HepG2 (cell line): ENCODE results near the gene PLCL1. TPM values are rescaled to one million over a fixed set of nuclear protein-coding genes. Genes with fewer than 3 reads are reported as not detected.

Source experiments
- ATAC-seq: fragments of 200-7000 bp; cut with Tn5 transposase; 3 replicates; pipeline ENCODE4 v1.9.1; 2020; ENCODE audit warnings: mild to moderate bottlenecking, moderate library complexity
- BruUV-seq: library from RNA; stranded (reverse); fragments of 400-500 nt; replicated peaks from 2 replicates; lab custom pipeline; 2021; lab: Mats Ljungman, UMichigan
- CTCF ChIA-PET: fragments of 300-600 bp; formaldehyde crosslinking; extraction: SDS; loops from one replicate; lab custom pipeline; 2021; ENCODE audit warnings: low total read pairs, inconsistent platforms, low intra/inter-chr PET ratio; lab: Yijun Ruan, JAX
- POLR2A ChIA-PET: fragments of 350-600 bp; sonication (Branson Sonifier 250); formaldehyde crosslinking; loops from one replicate; lab custom pipeline; 2020; ENCODE audit warnings: antibody characterized with exemption, inconsistent platforms; lab: Yijun Ruan, JAX
- DNase-seq: peaks from one replicate; pipeline ENCODE4 v3.0.0-alpha.2; 2015; ENCODE audit warnings: low spot score
- FAIRE-seq: peaks from 3 replicates; lab custom pipeline; 2011; peaks lifted over from hg19 to GRCh38; lab: Jason Lieb, UNC
- H2AFZ ChIP-seq: one replicate; pipeline ENCODE4 v1.6.1; 2011; ENCODE audit warnings: low read length, inconsistent platforms
- H3K27ac ChIP-seq: fragments of 300-600 bp; 3 replicates; pipeline ENCODE4 v1.8.0; 2011; ENCODE audit warnings: mixed run types, mild to moderate bottlenecking, mixed read lengths, low read length, inconsistent platforms; ENCODE audit not compliant: insufficient read depth; ENCODE audit errors: extremely low read length
- H3K27me3 ChIP-seq, 2 experiments: fragments of 200-600 bp in 1 of 2; 2 replicates in 1 of 2; 3 replicates in 1 of 2; pipeline versions ENCODE4 v1.6.0 to v1.8.0; 2011; ENCODE audit warnings: low read length in 2 of 2, mild to moderate bottlenecking in 2 of 2, moderate library complexity in 2 of 2, inconsistent platforms in 1 of 2; ENCODE audit not compliant: insufficient read depth in 2 of 2, control insufficient read depth in 1 of 2
- H3K36me3 ChIP-seq, 2 experiments: fragments of 200-600 bp in 1 of 2; replicated peaks in 1 of 2; 2 replicates in 1 of 2; 3 replicates in 1 of 2; pipeline versions ENCODE4 v1.5.1 to v1.8.0; 2011; ENCODE audit warnings: low read length in 2 of 2, inconsistent platforms in 1 of 2; ENCODE audit not compliant: insufficient read depth in 2 of 2, control insufficient read depth in 1 of 2
- H3K4me1 ChIP-seq: 2 replicates; pipeline ENCODE4 v1.5.1; 2012; ENCODE audit warnings: low read length, inconsistent platforms; ENCODE audit not compliant: insufficient read depth
- H3K4me2 ChIP-seq: 2 replicates; pipeline ENCODE4 v1.6.0; 2011; ENCODE audit warnings: low read depth, low read length, inconsistent platforms
- H3K4me3 ChIP-seq, 3 experiments: fragments of 200-600 bp in 1 of 3; sonication (generic), shearing (Covaris generic) in 1 of 3; replicated peaks in 1 of 3; 2 replicates each; pipeline ENCODE4 v1.5.1; 2011 to 2016; ENCODE audit warnings: low read length in 3 of 3, inconsistent platforms in 2 of 3, low read depth in 2 of 3, mild to moderate bottlenecking in 2 of 3, control low read depth in 1 of 3, mixed read lengths in 1 of 3; ENCODE audit not compliant: insufficient read depth in 1 of 3
- H3K79me2 ChIP-seq: one replicate; pipeline ENCODE4 v1.6.1; 2011; ENCODE audit warnings: low read length, inconsistent platforms; ENCODE audit not compliant: insufficient read depth
- H3K9ac ChIP-seq: 2 replicates; pipeline ENCODE4 v1.6.0; 2011; ENCODE audit warnings: mild to moderate bottlenecking, low read depth, low read length, inconsistent platforms; ENCODE audit not compliant: insufficient read depth
- H3K9me3 ChIP-seq: 2 replicates; pipeline ENCODE4 v1.5.1; 2012; ENCODE audit warnings: mild to moderate bottlenecking, low read length
- H4K20me1 ChIP-seq: 2 replicates; pipeline ENCODE4 v1.6.0; 2011; ENCODE audit warnings: inconsistent platforms, mild to moderate bottlenecking, low read length, moderate library complexity; ENCODE audit not compliant: insufficient read depth
- MNT ChIP-seq: fragments of 450-650 bp; IDR thresholded peaks from 2 replicates; pipeline ENCODE4 v1.6.1; 2016
- RBFOX2 ChIP-seq: fragments of 200-400 bp; formaldehyde crosslinking; IDR thresholded peaks from 2 replicates; pipeline ENCODE4 v1.6.1; 2017; ENCODE audit warnings: low read depth, mild to moderate bottlenecking, low read length
- RORA ChIP-seq: sonication (generic); formaldehyde crosslinking; IDR thresholded peaks from 2 replicates; pipeline ENCODE4 v1.5.0; 2020; ENCODE audit warnings: mild to moderate bottlenecking, missing genetic modification reagents, moderate library complexity
- TBX2 ChIP-seq: sonication (generic); formaldehyde crosslinking; IDR thresholded peaks from 2 replicates; pipeline ENCODE4 v1.5.0; 2020; ENCODE audit warnings: missing genetic modification reagents, mild to moderate bottlenecking, borderline replicate concordance
- UBTF ChIP-seq: sonication (generic); formaldehyde crosslinking; IDR thresholded peaks from 2 replicates; pipeline ENCODE4 v1.4.0; 2020; ENCODE audit warnings: mild to moderate bottlenecking, missing genetic modification reagents
- ZHX2 ChIP-seq, 2 experiments: sonication (generic) in 1 of 2; formaldehyde crosslinking in 1 of 2; IDR thresholded peaks; 2 replicates each; pipeline versions ENCODE4 v1.6.1 to v1.9.0; 2014 to 2022; ENCODE audit warnings: antibody characterized with exemption in 1 of 2, borderline replicate concordance in 1 of 2, inconsistent platforms in 1 of 2, low read depth in 1 of 2, missing genetic modification reagents in 1 of 2
- WGBS: methylation state at CpG from one replicate; pipeline ENCODE4 v1.1.6; 2017; ENCODE audit warnings: low lambda C conversion rate; 5-methylcytosine and 5-hydroxymethylcytosine counted together
- in situ Hi-C: cut with HindIII; loops from 2 replicates; pipeline ENCODE4 v1.10.0; 2017; ENCODE audit warnings: low pct_unique_long_range_greater_than_20kb; ENCODE audit not compliant: extremely low pct_ligation_motif_present
- intact Hi-C: fragments of 100-400 bp; cut with micrococcal nuclease; formaldehyde crosslinking; loops from one replicate; pipeline ENCODE4 v1.10.0; 2022; ENCODE audit not compliant: unreplicated experiment
- polyA plus RNA-seq, 8 experiments: library from polyadenylated mRNA; depleted of rRNA in 3 of 8; stranded (reverse) in 7 of 8; unstranded in 1 of 8; fragments of >200 nt; fragmentation: Illumina TruSeq in 4 of 8; extraction: Trizol in 4 of 8; gene quantifications; 2 replicates each; pipeline versions ENCODE4 v1.2.1 to v1.2.3, GENCODE V29; 2011 to 2016; ENCODE audit warnings: low read depth in 4 of 8, missing spikeins in 1 of 8, mixed read lengths in 1 of 8; ENCODE audit not compliant: insufficient read depth in 1 of 8
- total RNA-seq, 5 experiments: library from RNA; depleted of rRNA; stranded (reverse); fragments of >200 nt; fragmentation: Illumina TruSeq; extraction: Trizol; gene quantifications; 2 replicates each; pipeline ENCODE4 v1.2.3, GENCODE V29; 2016; ENCODE audit warnings: low read depth in 1 of 5
- TF ChIP-seq, protein P1 (sequence below): sonication (generic); formaldehyde crosslinking; IDR thresholded peaks from 2 replicates; pipeline ENCODE4 v1.4.0; 2020; ENCODE audit warnings: missing genetic modification reagents

Gene PLCL1
- total and polyA plus RNA-seq, 2 of the 13 experiments (the other 11 are each of a cell fraction or from before 2014, with no cell fraction given): not detected

DNA sequence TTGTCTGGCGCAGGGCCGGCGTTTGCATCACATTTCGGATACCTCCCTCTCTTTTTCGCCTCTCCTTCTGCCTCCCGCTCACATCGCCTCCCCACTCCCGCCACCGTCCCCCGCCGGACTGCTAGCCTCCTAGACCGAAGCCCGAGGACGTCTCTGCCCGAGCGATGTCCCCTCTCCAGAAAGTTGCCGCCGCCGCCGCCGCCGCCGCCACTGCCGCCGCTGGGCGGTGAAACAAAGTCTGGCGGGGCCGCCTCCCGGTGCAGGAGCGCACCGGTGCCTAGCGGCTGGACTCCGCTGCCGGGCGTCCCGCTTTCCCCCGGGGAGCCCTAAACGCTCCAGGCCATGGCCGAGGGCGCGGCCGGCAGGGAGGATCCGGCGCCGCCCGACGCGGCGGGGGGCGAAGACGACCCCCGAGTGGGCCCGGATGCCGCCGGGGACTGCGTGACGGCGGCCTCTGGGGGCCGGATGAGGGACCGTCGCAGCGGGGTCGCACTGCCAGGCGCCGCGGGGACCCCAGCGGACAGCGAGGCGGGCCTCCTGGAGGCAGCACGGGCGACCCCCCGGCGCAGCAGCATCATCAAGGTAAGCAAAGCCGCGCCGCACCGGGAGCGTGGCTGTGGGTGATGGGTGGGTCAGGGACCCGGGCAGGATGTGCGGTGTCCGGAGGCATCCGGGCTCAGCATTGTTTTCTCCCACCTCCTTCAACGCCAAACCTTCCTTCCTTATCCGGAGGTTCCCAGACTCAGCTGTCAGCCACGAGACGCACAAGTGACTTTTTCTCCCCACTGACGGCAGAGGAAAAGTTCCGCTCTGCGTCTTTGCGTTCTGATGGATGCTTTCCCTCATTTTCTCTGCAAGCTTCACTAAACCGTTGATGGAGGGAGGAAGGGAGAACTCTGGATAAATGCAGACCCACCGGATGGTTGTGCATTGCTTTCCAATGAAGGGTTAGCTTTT is 643 bp downstream of the PLCL1 start:
- peaks cover 6 to 45% of the 10 kb centered on the region in 2 experiments for H3K27me3 ChIP-seq
- no peaks in the 10 kb centered on the region for H4K20me1 ChIP-seq
- no peak overlapping the region for H2AFZ ChIP-seq
- ChIA-PET CTCF (interaction anchor here (2.6 to 3.6 kb wide), 3 partner anchors 8 to 492 kb away, joined by 16 to 36 read pairs (median 17); no protein-coding TSS in a partner anchor), POLR2A (interaction anchor here (1.0 kb wide), 1 partner anchor 8 kb away, joined by 4 read pairs; no protein-coding TSS in a partner anchor)
- WGBS: 4% methylated on average over 52 of the region's 92 CpGs
- peak overlapping the region; percentile 67 for H3K4me2 ChIP-seq
- FAIRE-seq: no peak
- H3K79me2 ChIP-seq: no peaks in the 10 kb centered on the region
- BruUV-seq: no TSS peak
- H3K9me3 ChIP-seq: no peaks in the 10 kb centered on the region
- no peak overlapping the region for H3K9ac ChIP-seq
- no peak for DNase-seq
- H3K4me3 ChIP-seq: peak overlapping the region; percentile 61 to 70 (median 65); a peak in 5 of 6 replicates
- no peak overlapping the region for H3K27ac ChIP-seq
- H3K36me3 ChIP-seq: no peaks in the 10 kb centered on the region
- intact Hi-C loops (no loop called here), in situ Hi-C loops (loop anchor here (5.0 kb wide), 3 partner anchors 247 to 492 kb away; no protein-coding TSS in a partner anchor)
- H3K4me1 ChIP-seq: peaks cover 10% of the 10 kb centered on the region
- ATAC-seq: peak; percentile 64
- TF ChIP-seq UBTF (CRISPR knock-in tag) (peak; percentile 71; the same call in 1 of the 2 replicates), ZHX2 (IDR thresholded peaks at IDR 0.05; ENCODE audit: low read depth) (no peak), ZHX2 (CRISPR knock-in tag; IDR thresholded peaks at IDR 0.05; ENCODE audit: borderline replicate concordance) (no peak), RBFOX2 (no peak), MNT (no peak), RORA (no peak), TBX2 (CRISPR knock-in tag) (0 out of 2 replicates have a peak, but pooled peaks have one; percentile 4)
- TF ChIP-seq, protein P1, sequence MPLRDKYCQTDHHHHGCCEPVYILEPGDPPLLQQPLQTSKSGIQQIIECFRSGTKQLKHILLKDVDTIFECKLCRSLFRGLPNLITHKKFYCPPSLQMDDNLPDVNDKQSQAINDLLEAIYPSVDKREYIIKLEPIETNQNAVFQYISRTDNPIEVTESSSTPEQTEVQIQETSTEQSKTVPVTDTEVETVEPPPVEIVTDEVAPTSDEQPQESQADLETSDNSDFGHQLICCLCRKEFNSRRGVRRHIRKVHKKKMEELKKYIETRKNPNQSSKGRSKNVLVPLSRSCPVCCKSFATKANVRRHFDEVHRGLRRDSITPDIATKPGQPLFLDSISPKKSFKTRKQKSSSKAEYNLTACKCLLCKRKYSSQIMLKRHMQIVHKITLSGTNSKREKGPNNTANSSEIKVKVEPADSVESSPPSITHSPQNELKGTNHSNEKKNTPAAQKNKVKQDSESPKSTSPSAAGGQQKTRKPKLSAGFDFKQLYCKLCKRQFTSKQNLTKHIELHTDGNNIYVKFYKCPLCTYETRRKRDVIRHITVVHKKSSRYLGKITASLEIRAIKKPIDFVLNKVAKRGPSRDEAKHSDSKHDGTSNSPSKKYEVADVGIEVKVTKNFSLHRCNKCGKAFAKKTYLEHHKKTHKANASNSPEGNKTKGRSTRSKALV (CRISPR knock-in tag): peak; percentile 18; the same call in 1 of the 2 replicates
